ENCODE measurements around the gene FAM222B. TPM values are rescaled to one million over a fixed set of nuclear protein-coding genes. Genes with fewer than 3 reads are reported as not detected.
A peak's percentile ranks its signal among the peaks of the same experiment; 100 is the strongest.

Gene FAM222B
- total and polyA plus RNA-seq, 9 of the 15 experiments (the other 6 are each of a cell fraction or from before 2014, with no cell fraction given): 4.0 to 34.6 (median 7.5) TPM

- TF ChIP-seq IRF1 (CRISPR knock-in tag; IDR thresholded peaks at IDR 0.05; ENCODE audit: borderline replicate concordance) (no peak), ZZZ3 (IDR thresholded peaks at IDR 0.05) (no peak), ZNF24 (IDR thresholded peaks at IDR 0.05) (no peak), MCM2 (IDR thresholded peaks at IDR 0.05; ENCODE audit: low read depth) (no peak), ARNT (IDR thresholded peaks at IDR 0.05) (0 out of 4 replicates have a peak, but pooled peaks of 1 of the 2 experiments have one; percentile 79), UBTF (IDR thresholded peaks at IDR 0.05; ENCODE audit: borderline replicate concordance in 1 of 2, low read depth in 2 of 2, low read length in 2 of 2) (no peak), PHTF2 (CRISPR knock-in tag; IDR thresholded peaks at IDR 0.05) (peak; percentile 73; the same call in 1 of the 2 replicates), RNF219 (CRISPR knock-in tag; IDR thresholded peaks at IDR 0.05) (no peak), MBD1 (CRISPR knock-in tag; IDR thresholded peaks at IDR 0.05) (no peak), BCOR (IDR thresholded peaks at IDR 0.05) (no peak), ZNF277 (CRISPR knock-in tag; IDR thresholded peaks at IDR 0.05; ENCODE audit: borderline replicate concordance) (no peak), PKNOX1 (IDR thresholded peaks at IDR 0.05) (0 out of 2 replicates have a peak, but pooled peaks have one; percentile 46), IRF9 (tag; IDR thresholded peaks at IDR 0.05) (no peak), SP2 (IDR thresholded peaks at IDR 0.05; ENCODE audit: extremely low read depth, low read depth, low read length, poor library complexity, severe bottlenecking) (no peak), LEF1 (IDR thresholded peaks at IDR 0.05) (no peak), POLR2A (conservative IDR thresholded peaks at IDR 0.05) (peak; percentile 93), ZNF696 (CRISPR knock-in tag; conservative IDR thresholded peaks at IDR 0.05) (no peak), MED1 (CRISPR knock-in tag; IDR thresholded peaks at IDR 0.05; ENCODE audit: borderline replicate concordance) (no peak), MEF2D (tag; conservative IDR thresholded peaks at IDR 0.05; ENCODE audit: low read depth) (no peak)
Observed at GRCh38 chr17:28725166-28725659, 117.4 kb downstream of the FAM222B start (continued).

Measured in K562 (cell line).